Mesenchymal stem cell (in vitro differentiated cells and primary cell): Measurements from ENCODE around the gene IL1RAPL1.

Experiments
- DNase-seq: peaks from one replicate; pipeline ENCODE4 v3.0.0-alpha.2; 2013
- H2AFZ ChIP-seq: one replicate; pipeline ENCODE4 v1.6.1; 2013; ENCODE audit warnings: low read depth, mild to moderate bottlenecking, control low read depth, inconsistent platforms, low read length, moderate library complexity
- H2AK5ac ChIP-seq: 2 replicates; pipeline ENCODE4 v1.6.1; 2013; ENCODE audit warnings: low read length, moderate library complexity, mild to moderate bottlenecking, inconsistent platforms; ENCODE audit not compliant: severe bottlenecking
- H2BK120ac ChIP-seq: one replicate; pipeline ENCODE4 v1.6.1; 2013; ENCODE audit warnings: low read depth, mild to moderate bottlenecking, inconsistent platforms, low read length, moderate library complexity
- H2BK12ac ChIP-seq, 2 experiments: one replicate each; pipeline ENCODE4 v1.6.1; 2013; ENCODE audit warnings: inconsistent platforms in 2 of 2, low read length in 2 of 2, mild to moderate bottlenecking in 2 of 2, moderate library complexity in 2 of 2, control low read depth in 1 of 2
- H2BK15ac ChIP-seq: one replicate; pipeline ENCODE4 v1.6.1; 2013; ENCODE audit warnings: mild to moderate bottlenecking, low read depth, inconsistent platforms; ENCODE audit not compliant: poor library complexity, severe bottlenecking
- H2BK5ac ChIP-seq: 2 replicates; pipeline ENCODE4 v1.6.1; 2013; ENCODE audit warnings: low read depth, mild to moderate bottlenecking, low read length, control low read depth, inconsistent platforms; ENCODE audit not compliant: poor library complexity, severe bottlenecking
- H3K14ac ChIP-seq, 2 experiments: one replicate each; pipeline ENCODE4 v1.6.1; 2013; ENCODE audit warnings: inconsistent platforms in 2 of 2, low read length in 2 of 2, control low read depth in 1 of 2, mild to moderate bottlenecking in 1 of 2, moderate library complexity in 1 of 2
- H3K18ac ChIP-seq, 2 experiments: one replicate each; pipeline ENCODE4 v1.6.1; 2013; ENCODE audit warnings: inconsistent platforms in 2 of 2, low read length in 2 of 2, control low read depth in 1 of 2, low read depth in 1 of 2, mild to moderate bottlenecking in 1 of 2
- H3K23ac ChIP-seq, 2 experiments: one replicate each; pipeline ENCODE4 v1.6.1; 2013; ENCODE audit warnings: inconsistent platforms in 2 of 2, low read length in 2 of 2, mild to moderate bottlenecking in 2 of 2, moderate library complexity in 2 of 2, control low read depth in 1 of 2
- H3K27ac ChIP-seq: 2 replicates; pipeline ENCODE4 v1.5.1; 2013; ENCODE audit warnings: mild to moderate bottlenecking, moderate library complexity, low read length, control low read depth, inconsistent platforms; ENCODE audit not compliant: poor library complexity, severe bottlenecking
- H3K27me3 ChIP-seq, 2 experiments: 2 replicates each; pipeline versions ENCODE4 v1.6.1 to v1.7.0; 2013; ENCODE audit warnings: low read length in 2 of 2, mild to moderate bottlenecking in 2 of 2, moderate library complexity in 2 of 2, control low read depth in 1 of 2, inconsistent platforms in 1 of 2; ENCODE audit not compliant: control insufficient read depth in 1 of 2, insufficient read depth in 1 of 2
- H3K36me3 ChIP-seq, 2 experiments: 2 replicates each; pipeline versions ENCODE4 v1.6.1 to v1.7.0; 2013; ENCODE audit warnings: low read length in 2 of 2, control low read depth in 1 of 2, inconsistent platforms in 1 of 2, low read depth in 1 of 2, mild to moderate bottlenecking in 1 of 2; ENCODE audit not compliant: insufficient read depth in 2 of 2, control insufficient read depth in 1 of 2
- H3K4ac ChIP-seq, 2 experiments: one replicate each; pipeline ENCODE4 v1.6.1; 2013; ENCODE audit warnings: inconsistent platforms in 2 of 2, low read length in 2 of 2, mild to moderate bottlenecking in 2 of 2, moderate library complexity in 2 of 2, control low read depth in 1 of 2, low read depth in 1 of 2
- H3K4me1 ChIP-seq: 2 replicates; pipeline ENCODE4 v1.6.1; 2013; ENCODE audit warnings: low read depth, low read length, control low read depth; ENCODE audit not compliant: control insufficient read depth, insufficient read depth
- H3K4me2 ChIP-seq: 2 replicates; pipeline ENCODE4 v1.6.1; 2013; ENCODE audit warnings: low read length, mild to moderate bottlenecking, inconsistent platforms; ENCODE audit not compliant: poor library complexity, severe bottlenecking
- H3K4me3 ChIP-seq, 2 experiments: 2 replicates each; pipeline versions ENCODE4 v1.5.1 to v1.7.0; 2013; ENCODE audit warnings: low read length in 2 of 2, mild to moderate bottlenecking in 2 of 2, control low read depth in 1 of 2, low read depth in 1 of 2; ENCODE audit not compliant: insufficient read depth in 1 of 2
- H3K79me1 ChIP-seq: replicated peaks from 2 replicates; pipeline ENCODE4 v1.6.1; 2013; ENCODE audit warnings: mild to moderate bottlenecking, control low read depth, low read length, inconsistent platforms; ENCODE audit not compliant: poor library complexity, severe bottlenecking
- H3K9ac ChIP-seq: 2 replicates; pipeline ENCODE4 v1.7.0; 2013; ENCODE audit warnings: mild to moderate bottlenecking, low read length, moderate library complexity
- H3K9me3 ChIP-seq: 2 replicates; pipeline ENCODE4 v1.7.0; 2013; ENCODE audit warnings: mild to moderate bottlenecking, low read length; ENCODE audit not compliant: control insufficient read depth
- H4K8ac ChIP-seq: one replicate; pipeline ENCODE4 v1.6.1; 2013; ENCODE audit warnings: inconsistent platforms, mild to moderate bottlenecking, low read length, moderate library complexity
- H4K91ac ChIP-seq: one replicate; pipeline ENCODE4 v1.6.1; 2013; ENCODE audit warnings: mild to moderate bottlenecking, low read length, inconsistent platforms
- WGBS: methylation state at CpG from one replicate; pipeline ENCODE4 v1.1.7; 2013; ENCODE audit warnings: mixed read lengths; 5-methylcytosine and 5-hydroxymethylcytosine counted together

The IL1RAPL1 gene

DNA sequence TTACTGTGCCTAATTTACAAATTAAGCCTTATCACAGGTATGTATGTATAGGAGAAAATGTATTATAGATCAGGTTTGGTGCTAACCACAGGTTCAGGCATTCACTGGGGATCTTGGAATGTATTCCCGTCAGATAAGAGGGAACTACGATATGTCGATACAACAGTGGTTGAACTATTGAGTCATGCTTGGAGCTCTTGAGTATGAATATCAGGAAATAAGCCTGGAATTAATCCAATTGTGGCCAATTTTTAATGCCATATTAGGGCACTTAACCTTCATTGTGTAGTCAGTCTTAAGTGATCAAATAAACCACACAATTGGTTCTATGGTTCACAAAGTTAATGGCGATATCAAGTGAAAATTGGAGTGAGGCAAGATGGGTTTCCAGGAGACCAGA lies 556.5 kb downstream of the IL1RAPL1 start:
- Histone ChIP-seq H3K18ac (no peak overlapping the region), H3K4ac (no peak overlapping the region), H3K14ac (no peak overlapping the region), H4K8ac (no peak overlapping the region), H3K9me3 (no peaks in the 10 kb centered on the region), H3K23ac (no peak overlapping the region), H3K27me3 (no peaks in the 10 kb centered on the region), H2BK5ac (no peak overlapping the region), H2BK120ac (no peak overlapping the region), H2AFZ (no peak overlapping the region), H2AK5ac (no peak overlapping the region), H3K4me3 (no peak overlapping the region), H3K27ac (no peak overlapping the region), H3K4me1 (no peaks in the 10 kb centered on the region), H4K91ac (no peak overlapping the region), H2BK12ac (no peak overlapping the region), H3K9ac (no peak overlapping the region), H3K36me3 (no peaks in the 10 kb centered on the region), H3K4me2 (no peak overlapping the region), H2BK15ac (no peak overlapping the region), H3K79me1 (no peaks in the 10 kb centered on the region)
- DNase-seq, result no peak
- 71% methylated on average over 4 of the region's 4 CpGs for WGBS

DNA sequence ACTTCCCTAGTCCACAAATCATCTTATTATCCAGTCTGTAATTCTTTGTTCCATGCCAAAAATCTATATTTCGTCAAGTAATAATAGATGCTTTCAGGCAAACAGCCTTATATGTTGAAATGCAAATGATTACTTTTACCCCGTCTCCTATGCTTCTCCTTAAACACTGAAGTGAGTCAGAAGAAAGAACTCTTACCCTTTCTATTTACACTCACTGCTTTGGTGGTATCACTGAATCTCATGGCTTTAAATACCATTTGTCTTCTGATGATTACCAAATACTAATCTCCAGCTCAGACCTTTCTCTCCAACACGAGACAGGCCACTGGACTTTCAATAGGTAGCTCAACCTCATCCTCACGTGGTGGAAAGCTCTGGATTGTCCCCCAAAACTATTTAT lies 558.1 kb downstream of the IL1RAPL1 start:
- Histone ChIP-seq H2AFZ (no peak overlapping the region), H3K4me2 (no peak overlapping the region), H2BK15ac (no peak overlapping the region), H3K4ac (no peak overlapping the region), H3K9ac (no peak overlapping the region), H3K4me3 (no peak overlapping the region), H3K23ac (no peak overlapping the region), H3K36me3 (no peaks in the 10 kb centered on the region), H3K9me3 (no peaks in the 10 kb centered on the region), H2AK5ac (no peak overlapping the region), H2BK5ac (no peak overlapping the region), H4K8ac (no peak overlapping the region), H3K14ac (no peak overlapping the region), H3K18ac (no peak overlapping the region), H3K79me1 (no peaks in the 10 kb centered on the region), H3K27me3 (no peaks in the 10 kb centered on the region), H4K91ac (no peak overlapping the region), H3K27ac (no peak overlapping the region), H2BK120ac (no peak overlapping the region), H3K4me1 (no peaks in the 10 kb centered on the region), H2BK12ac (no peak overlapping the region)
- DNase-seq, result no peak
- 84% methylated on average over 4 of the region's 4 CpGs for WGBS

DNA sequence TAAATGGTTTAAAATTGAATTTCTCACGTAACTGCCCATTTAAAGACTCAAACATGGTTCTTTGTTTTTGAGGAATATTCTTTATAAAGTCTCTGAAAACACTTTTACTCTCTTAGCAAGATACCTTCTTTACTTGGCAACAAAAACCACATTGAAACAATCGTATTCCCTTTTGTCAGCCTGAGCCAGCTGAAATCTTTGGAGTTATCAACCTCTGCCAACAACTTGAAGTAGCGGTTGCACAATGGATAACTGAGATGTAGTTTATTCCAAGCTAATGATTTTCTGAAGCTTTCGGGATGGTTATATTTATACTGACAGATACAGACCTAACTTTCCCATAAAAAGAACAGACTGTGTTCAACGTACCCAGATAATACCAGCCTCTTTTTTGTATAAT lies 561.3 kb downstream of the IL1RAPL1 start:
- Histone ChIP-seq H3K23ac (no peak overlapping the region), H2BK15ac (no peak overlapping the region), H3K4me3 (no peak overlapping the region), H3K14ac (no peak overlapping the region), H2AK5ac (no peak overlapping the region), H3K4ac (no peak overlapping the region), H3K36me3 (no peaks in the 10 kb centered on the region), H3K18ac (no peak overlapping the region), H3K4me1 (no peaks in the 10 kb centered on the region), H4K8ac (no peak overlapping the region), H3K79me1 (no peaks in the 10 kb centered on the region), H2BK5ac (no peak overlapping the region), H3K27ac (no peak overlapping the region), H3K27me3 (no peaks in the 10 kb centered on the region), H3K4me2 (no peak overlapping the region), H3K9ac (no peak overlapping the region), H4K91ac (no peak overlapping the region), H3K9me3 (no peaks in the 10 kb centered on the region), H2BK120ac (no peak overlapping the region), H2BK12ac (no peak overlapping the region), H2AFZ (no peak overlapping the region)
- no peak for DNase-seq
- WGBS, result no CpG with 5 or more reads among the region's 5 CpGs

DNA sequence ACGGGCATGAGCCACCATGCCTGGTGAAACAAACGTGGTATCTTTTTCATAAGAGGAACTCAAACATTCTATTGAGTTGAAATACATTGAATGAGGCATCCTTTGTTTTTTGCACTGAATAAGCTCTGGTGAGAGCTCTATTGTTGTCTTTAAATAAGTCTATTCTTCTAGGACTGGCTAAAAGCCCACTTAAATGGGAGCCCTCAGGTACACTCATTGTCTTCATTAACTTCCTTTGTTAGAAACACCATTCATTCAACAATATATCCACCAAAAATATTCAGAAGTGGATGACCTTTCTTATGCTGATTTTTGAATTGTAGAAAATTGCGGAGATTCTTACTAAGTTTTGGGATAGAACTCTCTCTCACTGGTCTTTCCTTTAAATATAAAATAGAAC lies 568.0 kb downstream of the IL1RAPL1 start:
- H2AFZ ChIP-seq, result no peak overlapping the region
- H3K18ac ChIP-seq, result no peak overlapping the region
- H4K91ac ChIP-seq, result no peak overlapping the region
- H3K36me3 ChIP-seq, result no peaks in the 10 kb centered on the region
- H2BK15ac ChIP-seq, result no peak overlapping the region
- DNase-seq, result no peak
- H3K23ac ChIP-seq, result no peak overlapping the region
- H3K14ac ChIP-seq, result no peak overlapping the region
- no peak overlapping the region for H2BK12ac ChIP-seq
- no peak overlapping the region for H3K9ac ChIP-seq
- no peak overlapping the region for H2AK5ac ChIP-seq
- no peak overlapping the region for H4K8ac ChIP-seq
- no peak overlapping the region for H3K27ac ChIP-seq
- no peak overlapping the region for H2BK120ac ChIP-seq
- no peak overlapping the region for H3K4ac ChIP-seq
- H3K27me3 ChIP-seq, result no peaks in the 10 kb centered on the region
- 100% methylated on average over 1 of the region's 3 CpGs for WGBS
- H3K4me3 ChIP-seq, result no peak overlapping the region
- H3K79me1 ChIP-seq, result no peaks in the 10 kb centered on the region
- no peaks in the 10 kb centered on the region for H3K9me3 ChIP-seq
- no peak overlapping the region for H3K4me2 ChIP-seq
- H3K4me1 ChIP-seq, result no peaks in the 10 kb centered on the region
- no peak overlapping the region for H2BK5ac ChIP-seq
